ENCODE measurements around the gene OR6K3.

DNA sequence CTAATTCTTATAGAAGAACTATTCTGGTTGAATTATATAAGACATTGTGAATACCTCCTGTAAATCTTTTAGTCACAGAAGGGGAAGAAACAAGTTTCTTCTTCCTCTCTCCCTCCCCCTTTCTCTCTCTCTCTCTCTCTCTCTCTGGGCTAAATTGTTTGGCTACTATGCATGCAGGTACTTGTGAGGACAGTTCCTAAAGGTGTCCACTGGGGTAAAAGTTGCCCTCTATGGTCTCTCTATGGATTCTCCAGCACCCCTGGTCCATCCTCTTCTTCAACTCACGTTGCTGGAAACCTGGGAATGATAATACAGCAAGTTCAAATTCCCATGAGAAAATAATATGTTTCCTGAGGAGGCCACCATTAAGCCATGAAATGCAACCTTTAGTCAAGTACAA, 5.8 kb downstream of the OR6K3 start:
- TF ChIP-seq, protein P1, sequence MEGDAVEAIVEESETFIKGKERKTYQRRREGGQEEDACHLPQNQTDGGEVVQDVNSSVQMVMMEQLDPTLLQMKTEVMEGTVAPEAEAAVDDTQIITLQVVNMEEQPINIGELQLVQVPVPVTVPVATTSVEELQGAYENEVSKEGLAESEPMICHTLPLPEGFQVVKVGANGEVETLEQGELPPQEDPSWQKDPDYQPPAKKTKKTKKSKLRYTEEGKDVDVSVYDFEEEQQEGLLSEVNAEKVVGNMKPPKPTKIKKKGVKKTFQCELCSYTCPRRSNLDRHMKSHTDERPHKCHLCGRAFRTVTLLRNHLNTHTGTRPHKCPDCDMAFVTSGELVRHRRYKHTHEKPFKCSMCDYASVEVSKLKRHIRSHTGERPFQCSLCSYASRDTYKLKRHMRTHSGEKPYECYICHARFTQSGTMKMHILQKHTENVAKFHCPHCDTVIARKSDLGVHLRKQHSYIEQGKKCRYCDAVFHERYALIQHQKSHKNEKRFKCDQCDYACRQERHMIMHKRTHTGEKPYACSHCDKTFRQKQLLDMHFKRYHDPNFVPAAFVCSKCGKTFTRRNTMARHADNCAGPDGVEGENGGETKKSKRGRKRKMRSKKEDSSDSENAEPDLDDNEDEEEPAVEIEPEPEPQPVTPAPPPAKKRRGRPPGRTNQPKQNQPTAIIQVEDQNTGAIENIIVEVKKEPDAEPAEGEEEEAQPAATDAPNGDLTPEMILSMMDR (conservative IDR thresholded peaks at IDR 0.05 in 1 of 2, IDR thresholded peaks at IDR 0.05 in 1 of 2; ENCODE audit: low read depth in 1 of 2, low read length in 2 of 2), result no peak
- TF ChIP-seq EZH2 (IDR thresholded peaks at IDR 0.05; ENCODE audit: low read length, missing control alignments), result no peak
